Parathyroid adenoma (tissue), 2 donors: Measurements from ENCODE around the gene FAM204A.

Source experiments
- H2AFZ ChIP-seq: fragments of 300-600 bp; sonication (generic); one replicate; pipeline ENCODE4 v1.7.0; 2017; ENCODE audit warnings: antibody characterized with exemption, mild to moderate bottlenecking
- H3K27ac ChIP-seq: fragments of 300-600 bp; sonication (generic); one replicate; pipeline ENCODE4 v1.7.0; 2017
- H3K27me3 ChIP-seq: fragments of 300-600 bp; sonication (generic); one replicate; pipeline ENCODE4 v1.7.0; 2017; ENCODE audit warnings: low read length; ENCODE audit not compliant: control insufficient read depth, insufficient read depth
- H3K36me3 ChIP-seq: fragments of 300-600 bp; sonication (generic); one replicate; pipeline ENCODE4 v1.7.0; 2017; ENCODE audit warnings: low read length; ENCODE audit not compliant: control insufficient read depth, insufficient read depth
- H3K4me1 ChIP-seq: fragments of 300-600 bp; sonication (generic); one replicate; pipeline ENCODE4 v1.7.0; 2017; ENCODE audit warnings: control low read depth
- H3K4me2 ChIP-seq: fragments of 300-600 bp; sonication (generic); one replicate; pipeline ENCODE4 v1.7.0; 2017; ENCODE audit warnings: low read length
- H3K4me3 ChIP-seq: fragments of 300-600 bp; sonication (generic); one replicate; pipeline ENCODE4 v1.7.0; 2017; ENCODE audit warnings: low read depth, low read length
- H3K79me2 ChIP-seq: fragments of 300-600 bp; sonication (generic); one replicate; pipeline ENCODE4 v1.7.0; 2017; ENCODE audit warnings: control low read depth
- H3K9ac ChIP-seq: fragments of 300-600 bp; sonication (generic); one replicate; pipeline ENCODE4 v1.7.0; 2017; ENCODE audit warnings: mild to moderate bottlenecking
- H3K9me3 ChIP-seq: fragments of 300-600 bp; sonication (generic); one replicate; pipeline ENCODE4 v1.7.0; 2017; ENCODE audit warnings: low read length; ENCODE audit not compliant: control insufficient read depth
- TF ChIP-seq, protein P1 (sequence below): fragments of 300-600 bp; sonication (generic); IDR thresholded peaks from one replicate; pipeline ENCODE4 v1.7.0; 2017; ENCODE audit warnings: antibody characterized with exemption, mild to moderate bottlenecking
- donor health status: primary hyperparathyroidism.

Gene FAM204A

DNA sequence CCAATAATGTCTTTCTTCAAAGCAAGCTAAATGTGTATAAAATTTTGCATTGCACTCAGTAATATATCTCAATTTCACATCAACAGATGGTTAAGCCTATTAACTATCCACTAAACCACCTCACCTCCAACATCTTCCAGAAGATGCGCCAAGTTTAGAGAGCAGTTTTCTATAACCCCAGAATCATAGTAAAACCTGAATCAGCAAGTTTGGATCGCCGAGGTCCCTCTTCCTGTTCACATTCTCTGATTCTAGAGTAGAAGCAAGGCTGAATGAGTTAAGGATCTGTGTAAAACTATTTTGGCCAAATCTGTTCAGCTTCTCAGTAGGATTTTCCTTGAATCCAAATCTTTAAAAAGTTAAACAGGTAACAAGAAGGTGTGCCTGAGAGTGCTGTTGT is 1.4 kb upstream of the FAM204A start:
- TF ChIP-seq, protein P1, sequence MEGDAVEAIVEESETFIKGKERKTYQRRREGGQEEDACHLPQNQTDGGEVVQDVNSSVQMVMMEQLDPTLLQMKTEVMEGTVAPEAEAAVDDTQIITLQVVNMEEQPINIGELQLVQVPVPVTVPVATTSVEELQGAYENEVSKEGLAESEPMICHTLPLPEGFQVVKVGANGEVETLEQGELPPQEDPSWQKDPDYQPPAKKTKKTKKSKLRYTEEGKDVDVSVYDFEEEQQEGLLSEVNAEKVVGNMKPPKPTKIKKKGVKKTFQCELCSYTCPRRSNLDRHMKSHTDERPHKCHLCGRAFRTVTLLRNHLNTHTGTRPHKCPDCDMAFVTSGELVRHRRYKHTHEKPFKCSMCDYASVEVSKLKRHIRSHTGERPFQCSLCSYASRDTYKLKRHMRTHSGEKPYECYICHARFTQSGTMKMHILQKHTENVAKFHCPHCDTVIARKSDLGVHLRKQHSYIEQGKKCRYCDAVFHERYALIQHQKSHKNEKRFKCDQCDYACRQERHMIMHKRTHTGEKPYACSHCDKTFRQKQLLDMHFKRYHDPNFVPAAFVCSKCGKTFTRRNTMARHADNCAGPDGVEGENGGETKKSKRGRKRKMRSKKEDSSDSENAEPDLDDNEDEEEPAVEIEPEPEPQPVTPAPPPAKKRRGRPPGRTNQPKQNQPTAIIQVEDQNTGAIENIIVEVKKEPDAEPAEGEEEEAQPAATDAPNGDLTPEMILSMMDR = no peak
- no peaks in the 10 kb centered on the region for H3K36me3 ChIP-seq
- H3K9me3 ChIP-seq = no peaks in the 10 kb centered on the region
- no peak overlapping the region for H3K4me2 ChIP-seq
- H3K4me1 ChIP-seq = no peaks in the 10 kb centered on the region
- H3K4me3 ChIP-seq = no peak overlapping the region
- no peak overlapping the region for H3K27ac ChIP-seq
- no peaks in the 10 kb centered on the region for H3K27me3 ChIP-seq
- peaks cover 10% of the 10 kb centered on the region for H3K79me2 ChIP-seq
- no peak overlapping the region for H3K9ac ChIP-seq
- H2AFZ ChIP-seq = peak overlapping the region; percentile 86

DNA sequence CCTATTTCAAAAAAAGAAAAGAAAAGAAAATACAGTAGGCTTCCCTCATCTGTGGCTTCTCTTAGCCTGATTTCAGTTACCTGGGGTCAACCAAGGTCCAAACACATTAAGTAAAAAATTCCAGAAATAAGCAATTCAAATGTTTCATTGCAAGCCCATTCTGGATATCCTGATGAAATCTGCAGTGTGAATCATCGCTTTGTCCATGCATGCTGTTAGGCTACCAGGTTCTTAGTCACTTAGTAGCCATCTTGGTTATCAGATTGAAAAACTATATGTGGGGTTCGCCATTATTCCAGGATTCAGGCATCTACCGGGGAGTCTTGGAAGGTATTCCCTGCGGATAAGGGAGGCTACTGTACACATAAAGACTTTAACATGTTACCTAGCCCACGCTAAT is 991 bp upstream of the FAM204A start:
- H3K27me3 ChIP-seq = no peaks in the 10 kb centered on the region
- H3K4me1 ChIP-seq = no peaks in the 10 kb centered on the region
- H3K9ac ChIP-seq = no peak overlapping the region
- H3K4me2 ChIP-seq = no peak overlapping the region
- H3K4me3 ChIP-seq = no peak overlapping the region
- H3K36me3 ChIP-seq = no peaks in the 10 kb centered on the region
- H3K79me2 ChIP-seq = peaks cover 10% of the 10 kb centered on the region
- peak overlapping the region; percentile 86 for H2AFZ ChIP-seq
- no peaks in the 10 kb centered on the region for H3K9me3 ChIP-seq
- H3K27ac ChIP-seq = no peak overlapping the region
- TF ChIP-seq, protein P1 = no peak

DNA sequence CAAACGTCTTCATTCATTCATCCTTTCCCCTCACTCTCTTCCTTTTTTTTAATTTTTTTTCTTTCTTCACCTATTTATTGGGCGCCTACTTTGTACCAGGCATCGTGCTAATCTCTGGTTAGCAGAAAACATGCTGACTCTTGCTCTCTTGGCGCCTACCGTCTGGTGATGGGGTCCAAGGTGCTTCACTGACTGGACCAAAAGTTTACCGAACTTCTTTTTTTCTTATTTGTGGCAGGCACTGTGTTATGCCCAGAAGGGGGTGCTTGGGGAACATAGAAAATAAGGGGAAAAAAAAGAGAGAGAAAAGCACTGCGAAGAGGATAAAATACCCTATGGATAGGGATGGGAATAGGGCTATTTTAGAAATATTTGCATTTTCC is 505 bp upstream of the FAM204A start:
- H3K79me2 ChIP-seq = peaks cover 10% of the 10 kb centered on the region
- H2AFZ ChIP-seq = peak overlapping the region; percentile 86
- peak overlapping the region; percentile 72 for H3K27ac ChIP-seq
- no peaks in the 10 kb centered on the region for H3K27me3 ChIP-seq
- peak overlapping the region; percentile 98 for H3K4me2 ChIP-seq
- no peak overlapping the region for H3K9ac ChIP-seq
- H3K36me3 ChIP-seq = no peaks in the 10 kb centered on the region
- TF ChIP-seq, protein P1 = no peak
- H3K4me3 ChIP-seq = peak overlapping the region; percentile 98
- H3K4me1 ChIP-seq = no peaks in the 10 kb centered on the region
- H3K9me3 ChIP-seq = no peaks in the 10 kb centered on the region

DNA sequence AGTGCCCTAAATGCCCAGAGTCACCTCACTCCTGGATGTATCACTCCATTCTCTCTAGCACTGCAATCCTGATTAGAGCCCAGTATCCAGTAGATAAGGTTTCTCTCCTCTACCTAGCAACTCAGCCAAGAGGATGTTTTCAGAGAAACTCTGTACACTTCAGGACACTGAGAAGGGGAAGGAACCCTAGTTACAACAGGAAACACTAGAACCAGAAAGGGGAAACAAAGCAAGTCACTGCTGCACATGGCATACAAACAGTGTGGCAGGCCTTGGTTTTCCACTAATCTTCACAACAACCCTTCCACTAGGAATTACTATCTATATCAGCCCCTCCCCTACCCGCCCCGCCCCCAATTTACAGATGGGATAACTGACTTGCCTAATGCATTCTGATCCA is 1.6 kb downstream of the FAM204A start:
- H3K4me2 ChIP-seq = no peak overlapping the region
- no peak overlapping the region for H3K4me3 ChIP-seq
- no peak overlapping the region for H3K9ac ChIP-seq
- H3K36me3 ChIP-seq = no peaks in the 10 kb centered on the region
- no peak overlapping the region for H3K27ac ChIP-seq
- no peaks in the 10 kb centered on the region for H3K9me3 ChIP-seq
- peaks cover 10% of the 10 kb centered on the region for H3K79me2 ChIP-seq
- H2AFZ ChIP-seq = no peak overlapping the region
- H3K27me3 ChIP-seq = no peaks in the 10 kb centered on the region
- H3K4me1 ChIP-seq = no peaks in the 10 kb centered on the region
- TF ChIP-seq, protein P1 = no peak

DNA sequence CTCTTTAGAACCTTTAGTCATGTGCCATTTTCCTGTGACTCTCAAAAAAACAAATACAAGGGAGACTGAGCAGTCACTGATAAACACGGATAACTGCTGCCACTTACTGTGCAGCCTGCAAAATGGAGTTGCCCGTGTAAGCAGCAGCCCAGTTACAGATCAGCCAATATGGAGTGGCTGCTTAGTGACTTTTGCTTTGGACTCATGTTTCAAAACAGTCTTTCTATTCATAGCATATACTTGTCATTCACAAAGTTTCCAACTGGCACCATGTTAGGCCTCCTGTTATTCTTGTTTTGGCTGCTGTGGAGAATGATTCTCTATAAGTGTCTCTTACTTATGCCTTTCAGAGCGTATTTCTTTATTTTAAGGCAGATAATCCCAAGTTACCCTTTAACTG is 3.0 kb downstream of the FAM204A start:
- Histone ChIP-seq H3K9ac (no peak overlapping the region), H3K4me1 (no peaks in the 10 kb centered on the region), H3K4me2 (no peak overlapping the region), H2AFZ (no peak overlapping the region), H3K79me2 (peaks cover 10% of the 10 kb centered on the region), H3K9me3 (no peaks in the 10 kb centered on the region), H3K36me3 (no peaks in the 10 kb centered on the region), H3K4me3 (no peak overlapping the region), H3K27me3 (no peaks in the 10 kb centered on the region), H3K27ac (no peak overlapping the region)
- TF ChIP-seq, protein P1 = no peak
